Lung (tissue), 12 donors: ENCODE measurements around the gene ANKRD6. TPM values are rescaled to one million over a fixed set of nuclear protein-coding genes. Genes with fewer than 3 reads are reported as not detected.

Experiments
- ATAC-seq: fragments of 200-7000 bp; cut with Tn5 transposase; one replicate; pipeline ENCODE4 v1.9.1; 2020; ENCODE audit warnings: moderate number of reproducible peaks; ENCODE audit not compliant: insufficient read depth, low FRiP score
- DNase-seq, 3 donors: peaks; one replicate each; pipeline ENCODE4 v3.0.0-alpha.2; 2013 to 2017
- H3K27ac ChIP-seq, 2 donors: one replicate each; pipeline ENCODE4 v1.5.1; 2013; ENCODE audit warnings: mild to moderate bottlenecking in 2 of 2, moderate library complexity in 2 of 2, control low read depth in 1 of 2, inconsistent platforms in 1 of 2, low read depth in 1 of 2, low read length in 1 of 2
- H3K27me3 ChIP-seq, 3 donors: one replicate each; pipeline ENCODE4 v1.5.1; 2013; ENCODE audit warnings: low read length in 2 of 3; ENCODE audit not compliant: control insufficient read depth in 3 of 3, insufficient read depth in 3 of 3
- H3K36me3 ChIP-seq, 4 donors: one replicate each; pipeline ENCODE4 v1.5.1; 2013; ENCODE audit warnings: low read length in 4 of 4, mild to moderate bottlenecking in 1 of 4, moderate library complexity in 1 of 4; ENCODE audit not compliant: control insufficient read depth in 4 of 4, insufficient read depth in 4 of 4
- H3K4me1 ChIP-seq, 5 donors: one replicate each; pipeline ENCODE4 v1.5.1; 2013; ENCODE audit warnings: low read length in 5 of 5, mild to moderate bottlenecking in 2 of 5, moderate library complexity in 1 of 5; ENCODE audit not compliant: control insufficient read depth in 5 of 5, insufficient read depth in 5 of 5
- H3K4me3 ChIP-seq: one replicate; pipeline ENCODE4 v1.5.1; 2013; ENCODE audit warnings: mild to moderate bottlenecking, control low read depth, moderate library complexity
- H3K9ac ChIP-seq, 2 donors: one replicate each; pipeline ENCODE4 v1.5.1; 2013; ENCODE audit warnings: low read length in 2 of 2, control low read depth in 1 of 2; ENCODE audit not compliant: insufficient read depth in 1 of 2
- H3K9me3 ChIP-seq, 4 donors: one replicate each; pipeline ENCODE4 v1.5.1; 2013; ENCODE audit warnings: low read length in 3 of 4, mild to moderate bottlenecking in 1 of 4, moderate library complexity in 1 of 4; ENCODE audit not compliant: control insufficient read depth in 4 of 4, insufficient read depth in 3 of 4
- CTCF ChIP-seq: IDR thresholded peaks from 2 replicates; pipeline ENCODE4 v1.5.1; 2012; ENCODE audit warnings: mild to moderate bottlenecking; ENCODE audit errors: control extremely low read depth, extremely low read depth
- WGBS, 2 donors: extraction: QIAGEN DNeasy Blood & Tissue Kit; methylation state at CpG; one replicate each; pipeline ENCODE4 v1.1.7; 2013; 5-methylcytosine and 5-hydroxymethylcytosine counted together
- polyA plus RNA-seq, 2 donors: library from polyadenylated mRNA; stranded (reverse); fragments of 200-250 nt; gene quantifications; one replicate each; pipeline ENCODE4 v1.2.1, GENCODE V29; 2013
- total RNA-seq, 2 donors: library from RNA; depleted of rRNA in 1 of 2; stranded (reverse); fragments of >200 nt in 1 of 2; gene quantifications; one replicate each; pipeline ENCODE4 v1.2.1, GENCODE V29; 2014 to 2021
- donor health status: control.
- donor health status: control.
- donor health status: Bipolar disorder and iron deficiency.
- donor health status: healthy.
- donor health status: DM: yes; HTN: yes; CAD: no.

The ANKRD6 gene
- total and polyA plus RNA-seq, 4 donors, result 4.4 to 29.4 (median 16.0) TPM

- H3K36me3 ChIP-seq, result no peaks in the 10 kb centered on the region
- H3K9me3 ChIP-seq, result no peaks in the 10 kb centered on the region
- DNase-seq (no peak), ATAC-seq (no peak)
- 86 to 89% methylated on average over 2 of the region's 2 CpGs for WGBS, 2 donors
- TF ChIP-seq CTCF, result no peak
- no peak overlapping the region for H3K9ac ChIP-seq
- H3K27ac ChIP-seq, result no peak overlapping the region
- H3K4me1 ChIP-seq, result peaks cover 0 to 2% (median 0%) of the 10 kb centered on the region in 5 donors
- no peak overlapping the region for H3K4me3 ChIP-seq
- H3K27me3 ChIP-seq, result no peaks in the 10 kb centered on the region
Measured at GRCh38 chr6:89462503-89462902, 29.6 kb downstream of the ANKRD6 start.

- H3K27me3 ChIP-seq, result no peaks in the 10 kb centered on the region
Measured at GRCh38 chr6:89464295-89464694, 31.3 kb downstream of the ANKRD6 start.

DNA sequence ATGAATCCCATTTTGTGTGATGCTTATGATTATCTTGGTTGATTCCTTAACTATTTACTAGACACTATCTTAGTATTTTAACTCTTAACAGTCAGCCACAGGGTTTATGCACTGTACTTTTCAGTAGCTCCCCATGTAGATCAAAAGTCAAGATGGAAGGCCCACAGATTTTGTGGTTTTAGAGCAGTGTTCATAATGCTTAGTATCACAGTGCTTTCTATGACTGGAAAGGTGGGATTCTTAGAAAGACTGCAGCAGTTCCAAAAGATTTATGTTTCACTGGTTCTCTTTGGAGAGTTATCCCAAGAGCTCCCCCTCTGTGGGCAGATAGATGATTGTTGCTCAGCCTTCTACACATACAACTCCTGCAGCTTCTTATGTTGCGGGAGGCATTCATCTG is 34.5 kb downstream of the ANKRD6 start:
- no peak for DNase-seq
- Histone ChIP-seq H3K9ac (no peak overlapping the region), H3K9me3 (no peaks in the 10 kb centered on the region), H3K27me3 (no peaks in the 10 kb centered on the region), H3K27ac (no peak overlapping the region), H3K36me3 (no peaks in the 10 kb centered on the region), H3K4me1 (peaks cover 0 to 2% (median 0%) of the 10 kb centered on the region in 5 donors), H3K4me3 (no peak overlapping the region)
- TF ChIP-seq CTCF, result no peak
- ATAC-seq, result no peak
- 94 to 100% methylated on average over 1 of the region's 1 CpG for WGBS, 2 donors

More at GRCh38 chr6:89464295-89464694, 31.3 kb downstream of the ANKRD6 start:
- H3K36me3 ChIP-seq, result no peaks in the 10 kb centered on the region
- H3K4me1 ChIP-seq, result peaks cover 0 to 2% (median 0%) of the 10 kb centered on the region in 5 donors
- DNase-seq, result no peak
- no peak overlapping the region for H3K27ac ChIP-seq
- H3K4me3 ChIP-seq, result no peak overlapping the region
- no peak overlapping the region for H3K9ac ChIP-seq
- no peak for ATAC-seq
- no peaks in the 10 kb centered on the region for H3K9me3 ChIP-seq
- TF ChIP-seq CTCF, result no peak
- WGBS, 2 donors, result 84 to 87% methylated on average over 2 of the region's 2 CpGs

- Histone ChIP-seq H3K27me3 (no peaks in the 10 kb centered on the region), H3K9me3 (no peaks in the 10 kb centered on the region), H3K27ac (no peak overlapping the region), H3K4me3 (no peak overlapping the region), H3K4me1 (peaks cover 0 to 2% (median 0%) of the 10 kb centered on the region in 5 donors), H3K36me3 (no peaks in the 10 kb centered on the region), H3K9ac (no peak overlapping the region)
- ATAC-seq (no peak), DNase-seq (no peak)
- 31 to 45% methylated on average over 1 of the region's 1 CpG for WGBS, 2 donors
- no peak for TF ChIP-seq CTCF
Measured at GRCh38 chr6:89468998-89469397, 36.0 kb downstream of the ANKRD6 start.
